Body of pancreas (tissue), 4 donors: ENCODE results near the gene CAMK2D.

Experiments used
- CTCF ChIP-seq, 7 experiments: fragments of 450-650 bp in 4 of 7; fragments of 200-600 bp in 3 of 7; sonication (generic) in 3 of 7; IDR thresholded peaks; one replicate each; pipeline ENCODE4 v1.5.1; 2016 to 2019; ENCODE audit warnings: antibody characterized with exemption in 7 of 7
- POLR2A ChIP-seq, 3 donors: fragments of 450-650 bp; IDR thresholded peaks; one replicate each; pipeline ENCODE4 v1.6.1; 2016; ENCODE audit warnings: antibody characterized with exemption in 3 of 3, mild to moderate bottlenecking in 2 of 3

GRCh38 chr4:113575401-113575800 is 186.1 kb downstream of the CAMK2D start:
- TF ChIP-seq CTCF (IDR thresholded peaks at IDR 0.05) (no peak), POLR2A (IDR thresholded peaks at IDR 0.05) (no peak)
